K562 (cell line): ENCODE measurements around the gene SATB2. TPM values are rescaled to one million over a fixed set of nuclear protein-coding genes. Genes with fewer than 3 reads are reported as not detected.

Source experiments
- ATAC-seq: fragments of 200-7000 bp; cut with Tn5 transposase; 3 replicates; pipeline ENCODE4 v1.9.1; 2020; ENCODE audit warnings: moderate library complexity
- BruUV-seq: library from RNA; stranded (reverse); fragments of 400-500 nt; replicated peaks from 2 replicates; lab custom pipeline; 2021; lab: Mats Ljungman, UMichigan
- CTCF ChIA-PET: fragments of 300-600 bp; formaldehyde crosslinking; extraction: SDS; loops from one replicate; lab custom pipeline; 2021; ENCODE audit warnings: low intra/inter-chr PET ratio; lab: Yijun Ruan, JAX
- POLR2A ChIA-PET: fragments of 300-600, 350-650 bp; sonication (Branson Sonifier 250); formaldehyde crosslinking; extraction: SDS; loops from one replicate; lab custom pipeline; 2021; ENCODE audit warnings: antibody characterized with exemption, inconsistent platforms; lab: Yijun Ruan, JAX
- DNase-seq, 4 experiments: peaks; one replicate each; pipeline versions ENCODE4 v3.0.0 to v3.0.0-alpha.2; 2011 to 2018; ENCODE audit warnings: low spot score in 3 of 4, mixed read lengths in 3 of 4; ENCODE audit errors: extremely low read depth in 1 of 4
- FAIRE-seq: peaks from 2 replicates; lab custom pipeline; 2011; peaks lifted over from hg19 to GRCh38; lab: Jason Lieb, UNC
- H2AFZ ChIP-seq: 2 replicates; pipeline ENCODE4 v1.6.0; 2011; ENCODE audit warnings: low read depth, low read length, control low read depth, inconsistent platforms
- H3K27ac ChIP-seq: fragments of 200-600 bp; 3 replicates; pipeline ENCODE4 v1.8.0; 2011; ENCODE audit warnings: low read depth, mild to moderate bottlenecking, control low read depth, inconsistent platforms, low read length, moderate library complexity, mixed read lengths; ENCODE audit errors: extremely low read depth
- H3K27me3 ChIP-seq, 2 experiments: fragments of 300-600 bp in 1 of 2; 2 replicates in 1 of 2; 3 replicates in 1 of 2; pipeline versions ENCODE4 v1.6.0 to v1.8.0; 2011; ENCODE audit warnings: inconsistent platforms in 2 of 2, low read length in 2 of 2, mild to moderate bottlenecking in 1 of 2, mixed read lengths in 1 of 2, moderate library complexity in 1 of 2; ENCODE audit not compliant: control insufficient read depth in 2 of 2, insufficient read depth in 2 of 2
- H3K36me3 ChIP-seq: fragments of 300-600 bp; 3 replicates; pipeline ENCODE4 v1.8.0; 2011; ENCODE audit warnings: mild to moderate bottlenecking, low read length, inconsistent platforms; ENCODE audit not compliant: control insufficient read depth, insufficient read depth
- H3K4me1 ChIP-seq, 2 experiments: fragments of 200-600 bp in 1 of 2; replicated peaks in 1 of 2; 2 replicates in 1 of 2; 3 replicates in 1 of 2; pipeline versions ENCODE4 v1.5.1 to v1.8.0; 2011; ENCODE audit warnings: inconsistent platforms in 2 of 2, low read length in 2 of 2, mild to moderate bottlenecking in 1 of 2, mixed read lengths in 1 of 2, moderate library complexity in 1 of 2; ENCODE audit not compliant: control insufficient read depth in 2 of 2, insufficient read depth in 2 of 2
- H3K4me2 ChIP-seq: 2 replicates; pipeline ENCODE4 v1.6.1; 2011; ENCODE audit warnings: low read length, control low read depth, inconsistent platforms, mixed read lengths; ENCODE audit not compliant: insufficient read depth
- H3K4me3 ChIP-seq: fragments of 200-600 bp; sonication (generic), shearing (Covaris generic); 2 replicates; pipeline ENCODE4 v1.5.1; 2016; ENCODE audit warnings: control low read depth, inconsistent platforms
- H3K79me2 ChIP-seq: fragments of 200-600 bp; 3 replicates; pipeline ENCODE4 v1.8.0; 2011; ENCODE audit warnings: low read length, inconsistent platforms; ENCODE audit not compliant: control insufficient read depth, insufficient read depth
- H3K9ac ChIP-seq, 2 experiments: 2 replicates each; pipeline versions ENCODE4 v1.6.0 to v1.6.1; 2011; ENCODE audit warnings: low read depth in 2 of 2, low read length in 2 of 2, control low read depth in 1 of 2, inconsistent platforms in 1 of 2, mild to moderate bottlenecking in 1 of 2, mixed read lengths in 1 of 2; ENCODE audit not compliant: insufficient read depth in 1 of 2
- H3K9me1 ChIP-seq: one replicate; pipeline ENCODE4 v1.6.0; 2011; ENCODE audit warnings: inconsistent platforms, mild to moderate bottlenecking, low read length, moderate library complexity; ENCODE audit not compliant: control insufficient read depth, insufficient read depth
- H3K9me3 ChIP-seq: replicated peaks from 2 replicates; pipeline ENCODE4 v1.5.1; 2011; ENCODE audit warnings: low read depth, low read length, inconsistent platforms; ENCODE audit not compliant: control insufficient read depth, insufficient read depth
- H4K20me1 ChIP-seq: replicated peaks from 2 replicates; pipeline ENCODE4 v1.6.1; 2011; ENCODE audit warnings: low read length, inconsistent platforms, mixed read lengths; ENCODE audit not compliant: control insufficient read depth, insufficient read depth
- ATF7 ChIP-seq: fragments of 450-650 bp; IDR thresholded peaks from 2 replicates; pipeline ENCODE4 v1.7.1; 2014; ENCODE audit warnings: mild to moderate bottlenecking, moderate library complexity
- CEBPB ChIP-seq: fragments of 450-650 bp; IDR thresholded peaks from 2 replicates; pipeline ENCODE4 v1.6.1; 2016; ENCODE audit warnings: missing genetic modification characterization, missing compliant biosample characterization
- CEBPG ChIP-seq, 3 experiments: fragments of 200-800 bp in 1 of 3; sonication (Bioruptor generic) in 1 of 3; sonication (generic) in 1 of 3; formaldehyde crosslinking in 1 of 3; IDR thresholded peaks in 2 of 3; conservative IDR thresholded peaks in 1 of 3; 2 replicates each; pipeline versions ENCODE4 v1.6.1 to v1.8.0; 2016 to 2022; ENCODE audit warnings: missing compliant biosample characterization in 2 of 3, missing genetic modification characterization in 2 of 3, mild to moderate bottlenecking in 1 of 3, missing genetic modification reagents in 1 of 3
- EP400 ChIP-seq: fragments of 450-650 bp; IDR thresholded peaks from 2 replicates; pipeline ENCODE4 v1.6.1; 2017; ENCODE audit warnings: antibody characterized with exemption, mild to moderate bottlenecking, moderate library complexity
- HNRNPH1 ChIP-seq: fragments of 200-400 bp; formaldehyde crosslinking; optimal IDR thresholded peaks from 2 replicates; pipeline ENCODE3; 2017; ENCODE audit warnings: low read depth, mild to moderate bottlenecking, low read length, moderate library complexity
- ILF3 ChIP-seq: fragments of 450-650 bp; IDR thresholded peaks from 2 replicates; pipeline ENCODE4 v1.6.1; 2018; ENCODE audit warnings: antibody characterized with exemption, mild to moderate bottlenecking, moderate library complexity, borderline replicate concordance
- KDM1A ChIP-seq, 2 experiments: fragments of 450-650 bp; IDR thresholded peaks; 2 replicates each; pipeline ENCODE4 v1.6.1; 2016; ENCODE audit warnings: mild to moderate bottlenecking in 2 of 2
- MTF1 ChIP-seq: fragments of 250-450 bp; sonication (Bioruptor Pico); IDR thresholded peaks from 2 replicates; pipeline ENCODE4 v1.9.0; 2021; ENCODE audit warnings: moderate library complexity, mild to moderate bottlenecking, inconsistent platforms, borderline replicate concordance
- RBM34 ChIP-seq: fragments of 200-400 bp; formaldehyde crosslinking; IDR thresholded peaks from 2 replicates; pipeline ENCODE4 v1.6.1; 2018; ENCODE audit warnings: low read length, borderline replicate concordance; ENCODE audit not compliant: insufficient read depth
- ZNF212 ChIP-seq: fragments of 450-650 bp; formaldehyde crosslinking; IDR thresholded peaks from 2 replicates; pipeline ENCODE4 v1.4.0; 2020; ENCODE audit warnings: mild to moderate bottlenecking
- ZNF444 ChIP-seq: fragments of 250-450 bp; sonication (Bioruptor Pico); IDR thresholded peaks from 2 replicates; pipeline ENCODE4 v1.4.0; 2020; ENCODE audit warnings: mild to moderate bottlenecking, moderate library complexity
- ZNF57 ChIP-seq: fragments of 450-650 bp; formaldehyde crosslinking; IDR thresholded peaks from 2 replicates; pipeline ENCODE4 v1.4.0; 2020; ENCODE audit warnings: mild to moderate bottlenecking, moderate library complexity
- WGBS: fragments of 100-300 bp; shearing (Covaris generic); methylation state at CpG from one replicate; pipeline ENCODE4 v1.1.6; 2016; ENCODE audit warnings: low coverage, mixed read lengths; ENCODE audit not compliant: insufficient coverage; ENCODE audit errors: missing lambda C conversion rate; 5-methylcytosine and 5-hydroxymethylcytosine counted together
- in situ Hi-C: fragments of 300-500 bp; cut with MboI; formaldehyde crosslinking; loops from 4 replicates; pipeline ENCODE4 v1.15.0; 2018; ENCODE audit warnings: inconsistent platforms, mixed read lengths
- intact Hi-C: fragments of 100-400 bp; cut with micrococcal nuclease; formaldehyde crosslinking; loops from 2 replicates; pipeline ENCODE4 v1.14.2; 2022
- polyA plus RNA-seq, 8 experiments: library from polyadenylated mRNA; depleted of rRNA in 4 of 8; stranded (reverse) in 5 of 8; unstranded in 3 of 8; fragments of >200 nt; fragmentation: Nextera tagmentation in 2 of 8; fragmentation: Illumina TruSeq in 1 of 8; extraction: Ambion mirVana in 2 of 8; extraction: Trizol in 1 of 8; gene quantifications; 2 replicates each; pipeline versions ENCODE4 v1.2.1 to v1.2.3, GENCODE V29; 2011 to 2014; ENCODE audit warnings: inconsistent platforms in 1 of 8, missing spikeins in 1 of 8
- total RNA-seq, 7 experiments: library from RNA; depleted of rRNA in 6 of 7; stranded (reverse); fragments of >200 nt in 6 of 7; fragmentation: Illumina TruSeq in 2 of 7; extraction: Trizol in 2 of 7; gene quantifications; 2 replicates each; pipeline versions ENCODE4 v1.2.1 to v1.2.3, GENCODE V29; 2011 to 2021; ENCODE audit warnings: low replicate concordance in 1 of 7
- TF ChIP-seq, protein P1 (sequence below): fragments of 250-450 bp; sonication (Bioruptor Pico); IDR thresholded peaks from 2 replicates; pipeline ENCODE4 v1.5.0; 2021; ENCODE audit warnings: mild to moderate bottlenecking, borderline replicate concordance
- TF ChIP-seq, protein P2 (sequence below): fragments of 250-450 bp; sonication (Bioruptor Pico); IDR thresholded peaks from 2 replicates; pipeline ENCODE4 v1.5.1; 2021; ENCODE audit warnings: mild to moderate bottlenecking
- TF ChIP-seq, protein P3 (sequence below), 2 experiments: IDR thresholded peaks in 1 of 2; conservative IDR thresholded peaks in 1 of 2; 2 replicates each; pipeline ENCODE4 v1.6.1; 2016; ENCODE audit warnings: low read depth in 2 of 2, mild to moderate bottlenecking in 1 of 2, missing compliant biosample characterization in 1 of 2, missing genetic modification characterization in 1 of 2, moderate library complexity in 1 of 2

Gene SATB2
- total and polyA plus RNA-seq, 9 of the 15 experiments (the other 6 are each of a cell fraction or from before 2014, with no cell fraction given), result 4.5 to 34.0 (median 15.1) TPM

DNA sequence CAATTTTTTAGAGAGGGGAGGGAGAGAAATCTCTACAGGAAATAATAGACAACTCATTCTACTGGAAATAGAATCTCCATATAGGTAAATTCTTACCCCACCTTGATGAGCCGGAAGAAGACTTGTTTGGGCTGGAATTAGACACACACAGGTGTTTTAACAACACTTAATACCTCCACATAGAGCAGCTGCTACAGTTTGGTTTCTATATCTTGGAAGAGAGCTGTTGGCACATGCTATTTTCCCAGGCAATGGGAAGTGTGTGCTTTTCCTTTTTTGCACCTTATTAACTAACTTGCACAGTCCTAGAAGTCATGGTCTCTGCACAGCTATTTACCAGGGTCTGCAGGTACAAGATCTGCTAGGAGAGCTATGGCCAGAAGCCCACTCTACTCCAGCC lies 73.7 kb downstream of the SATB2 start (continued):
- TF ChIP-seq MTF1 (CRISPR knock-in tag), result no peak
- TF ChIP-seq ILF3, result no peak
- no peak for TF ChIP-seq CEBPB (tag)
- TF ChIP-seq, protein P1, sequence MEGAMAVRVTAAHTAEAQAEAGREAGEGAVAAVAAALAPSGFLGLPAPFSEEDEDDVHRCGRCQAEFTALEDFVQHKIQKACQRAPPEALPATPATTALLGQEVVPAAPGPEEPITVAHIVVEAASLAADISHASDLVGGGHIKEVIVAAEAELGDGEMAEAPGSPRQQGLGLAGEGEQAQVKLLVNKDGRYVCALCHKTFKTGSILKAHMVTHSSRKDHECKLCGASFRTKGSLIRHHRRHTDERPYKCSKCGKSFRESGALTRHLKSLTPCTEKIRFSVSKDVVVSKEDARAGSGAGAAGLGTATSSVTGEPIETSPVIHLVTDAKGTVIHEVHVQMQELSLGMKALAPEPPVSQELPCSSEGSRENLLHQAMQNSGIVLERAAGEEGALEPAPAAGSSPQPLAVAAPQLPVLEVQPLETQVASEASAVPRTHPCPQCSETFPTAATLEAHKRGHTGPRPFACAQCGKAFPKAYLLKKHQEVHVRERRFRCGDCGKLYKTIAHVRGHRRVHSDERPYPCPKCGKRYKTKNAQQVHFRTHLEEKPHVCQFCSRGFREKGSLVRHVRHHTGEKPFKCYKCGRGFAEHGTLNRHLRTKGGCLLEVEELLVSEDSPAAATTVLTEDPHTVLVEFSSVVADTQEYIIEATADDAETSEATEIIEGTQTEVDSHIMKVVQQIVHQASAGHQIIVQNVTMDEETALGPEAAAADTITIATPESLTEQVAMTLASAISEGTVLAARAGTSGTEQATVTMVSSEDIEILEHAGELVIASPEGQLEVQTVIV (CRISPR knock-in tag), result no peak
- TF ChIP-seq HNRNPH1, result no peak

DNA sequence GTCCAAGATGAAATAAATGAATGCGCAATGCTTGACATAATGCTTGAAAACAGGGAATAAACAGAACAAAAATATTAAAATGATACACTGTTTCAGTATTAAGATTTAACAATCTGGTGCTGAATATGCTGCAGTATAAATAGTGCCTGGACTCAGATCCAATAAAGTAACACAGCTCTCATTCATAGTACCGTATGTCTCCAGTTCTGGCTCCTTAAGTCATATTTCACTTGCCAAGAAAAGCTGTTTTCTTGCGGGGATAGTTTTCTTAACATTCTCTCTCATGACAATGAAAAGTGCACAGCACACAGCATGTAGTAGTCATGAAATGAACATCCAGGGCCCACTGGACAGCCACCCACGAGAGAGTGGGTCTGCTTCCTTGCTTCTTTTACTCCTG lies 74.7 kb downstream of the SATB2 start:
- Histone ChIP-seq H3K79me2 (peaks cover 26% of the 10 kb centered on the region; the same call in 2 of the 3 replicates), H3K4me2 (no peak overlapping the region), H3K9me1 (no peaks in the 10 kb centered on the region), H2AFZ (no peak overlapping the region), H4K20me1 (no peaks in the 10 kb centered on the region), H3K27me3 (no peaks in the 10 kb centered on the region), H3K27ac (no peak overlapping the region), H3K4me3 (no peak overlapping the region), H3K9ac (no peak overlapping the region), H3K4me1 (no peaks in the 10 kb centered on the region; a peak in 1 of 5 replicates), H3K36me3 (peaks cover 81% of the 10 kb centered on the region), H3K9me3 (no peaks in the 10 kb centered on the region)
- FAIRE-seq (no peak), ATAC-seq (no peak), DNase-seq (no peak)
- BruUV-seq, result no TSS peak
- POLR2A ChIA-PET, result no interaction called here
- in situ Hi-C loops (no loop called here), intact Hi-C loops (no loop called here)
- CTCF ChIA-PET, result no interaction called here
- WGBS, result 92% methylated on average over 4 of the region's 4 CpGs
- TF ChIP-seq ZNF444 (CRISPR knock-in tag) (no peak), ZNF212 (CRISPR knock-in tag) (no peak), CEBPG (CRISPR knock-in tag; IDR thresholded peaks at IDR 0.05) (no peak), CEBPG (tag; conservative IDR thresholded peaks at IDR 0.05 in 1 of 2, IDR thresholded peaks at IDR 0.05 in 1 of 2) (no peak), RBM34 (no peak), KDM1A (IDR thresholded peaks at IDR 0.05) (no peak), ATF7 (no peak), ZNF57 (CRISPR knock-in tag) (no peak), EP400 (no peak)
- TF ChIP-seq, protein P2, sequence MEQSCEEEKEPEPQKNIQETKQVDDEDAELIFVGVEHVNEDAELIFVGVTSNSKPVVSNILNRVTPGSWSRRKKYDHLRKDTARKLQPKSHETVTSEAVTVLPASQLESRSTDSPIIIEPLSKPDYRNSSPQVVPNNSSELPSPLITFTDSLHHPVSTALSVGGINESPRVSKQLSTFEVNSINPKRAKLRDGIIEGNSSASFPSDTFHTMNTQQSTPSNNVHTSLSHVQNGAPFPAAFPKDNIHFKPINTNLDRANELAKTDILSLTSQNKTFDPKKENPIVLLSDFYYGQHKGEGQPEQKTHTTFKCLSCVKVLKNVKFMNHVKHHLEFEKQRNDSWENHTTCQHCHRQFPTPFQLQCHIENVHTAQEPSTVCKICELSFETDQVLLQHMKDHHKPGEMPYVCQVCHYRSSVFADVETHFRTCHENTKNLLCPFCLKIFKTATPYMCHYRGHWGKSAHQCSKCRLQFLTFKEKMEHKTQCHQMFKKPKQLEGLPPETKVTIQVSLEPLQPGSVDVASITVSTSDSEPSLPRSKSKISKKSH, result no peak
- TF ChIP-seq, protein P3, sequence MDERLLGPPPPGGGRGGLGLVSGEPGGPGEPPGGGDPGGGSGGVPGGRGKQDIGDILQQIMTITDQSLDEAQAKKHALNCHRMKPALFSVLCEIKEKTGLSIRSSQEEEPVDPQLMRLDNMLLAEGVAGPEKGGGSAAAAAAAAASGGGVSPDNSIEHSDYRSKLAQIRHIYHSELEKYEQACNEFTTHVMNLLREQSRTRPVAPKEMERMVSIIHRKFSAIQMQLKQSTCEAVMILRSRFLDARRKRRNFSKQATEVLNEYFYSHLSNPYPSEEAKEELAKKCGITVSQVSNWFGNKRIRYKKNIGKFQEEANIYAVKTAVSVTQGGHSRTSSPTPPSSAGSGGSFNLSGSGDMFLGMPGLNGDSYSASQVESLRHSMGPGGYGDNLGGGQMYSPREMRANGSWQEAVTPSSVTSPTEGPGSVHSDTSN (CRISPR knock-in tag; IDR thresholded peaks at IDR 0.05; ENCODE audit: low read depth), result no peak
- TF ChIP-seq, protein P3 (tag; conservative IDR thresholded peaks at IDR 0.05; ENCODE audit: low read depth), result no peak
